ENCODE data around the gene OTUD4.
"Not testable (repeated sequence)": the region's sequence is repeated elsewhere in the genome, so short reads cannot be mapped to it uniquely, and the experiment has no call there.

Gene OTUD4

DNA sequence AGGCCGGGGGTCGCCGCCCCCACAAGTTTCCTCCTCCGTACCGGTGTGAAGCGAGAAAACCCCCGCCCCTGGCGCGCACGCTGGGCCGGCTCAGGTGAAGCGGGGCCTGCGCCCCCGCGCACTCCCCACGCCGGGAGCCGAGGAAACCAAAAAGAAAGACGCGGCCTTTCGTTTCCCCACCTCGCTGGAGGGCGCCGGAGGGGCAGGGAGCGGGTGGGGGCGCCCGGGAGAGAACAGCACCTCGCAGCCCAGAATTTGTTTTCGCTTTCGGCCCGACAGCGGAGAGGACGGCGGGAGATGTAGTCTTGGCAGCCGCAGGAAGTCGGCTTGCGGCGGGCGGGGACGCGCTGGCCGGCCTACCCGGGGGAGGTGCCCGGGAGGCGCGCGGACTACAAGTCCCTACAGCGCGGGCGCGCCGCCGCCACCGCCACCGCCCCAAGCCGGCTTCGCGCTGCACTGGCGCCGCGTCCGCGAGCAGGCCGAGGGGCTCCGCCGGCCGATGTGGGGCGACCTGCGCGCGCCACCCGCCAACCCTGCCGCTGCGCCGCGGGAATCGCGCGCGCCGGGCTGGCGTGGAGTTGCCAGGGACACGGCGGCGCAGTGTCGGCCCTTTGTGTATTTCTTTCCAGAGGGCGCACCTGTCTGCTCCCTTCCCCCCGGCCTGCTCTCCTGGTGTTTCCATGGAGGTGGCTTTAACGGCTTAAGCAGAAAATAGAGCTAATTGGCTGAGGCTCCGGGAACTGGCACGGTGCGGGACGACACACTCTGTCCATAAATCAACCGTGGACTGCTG, at the start of gene OTUD4:
Gene OTUD4, minus strand, starts transcription at position 292 of the 793 bp plus-strand sequence. CDS start 616 bp downstream, outside the sequence.
- peak within 1 kb of the TSS; percentile 77 for H3K4me3 ChIP-seq (ENCODE audit: low read depth, low read length)
- peak; percentile 24 for TF ChIP-seq CTCF (IDR thresholded peaks at IDR 0.05; ENCODE audit: control insufficient read depth, extremely low read depth, insufficient read depth)
- peak; percentile 89 for DNase-seq (ENCODE audit: low read depth)

GRCh38 chr4:145223228-145223627, 42.8 kb upstream of the OTUD4 start:
- not testable (repeated sequence) for H3K4me3 ChIP-seq (ENCODE audit: low read depth, low read length); DNase-seq (ENCODE audit: low read depth)

GRCh38 chr4:145221529-145221928, 41.1 kb upstream of the OTUD4 start:
- not testable (repeated sequence) for DNase-seq (ENCODE audit: low read depth); H3K4me3 ChIP-seq (ENCODE audit: low read depth, low read length)

- TF ChIP-seq CTCF (IDR thresholded peaks at IDR 0.05; ENCODE audit: control insufficient read depth, extremely low read depth, insufficient read depth) = no peak
- DNase-seq (ENCODE audit: low read depth) = no peak
- no peak overlapping the region for H3K4me3 ChIP-seq (ENCODE audit: low read depth, low read length)
Measured at GRCh38 chr4:145219090-145219489, 38.7 kb upstream of the OTUD4 start.

DNA sequence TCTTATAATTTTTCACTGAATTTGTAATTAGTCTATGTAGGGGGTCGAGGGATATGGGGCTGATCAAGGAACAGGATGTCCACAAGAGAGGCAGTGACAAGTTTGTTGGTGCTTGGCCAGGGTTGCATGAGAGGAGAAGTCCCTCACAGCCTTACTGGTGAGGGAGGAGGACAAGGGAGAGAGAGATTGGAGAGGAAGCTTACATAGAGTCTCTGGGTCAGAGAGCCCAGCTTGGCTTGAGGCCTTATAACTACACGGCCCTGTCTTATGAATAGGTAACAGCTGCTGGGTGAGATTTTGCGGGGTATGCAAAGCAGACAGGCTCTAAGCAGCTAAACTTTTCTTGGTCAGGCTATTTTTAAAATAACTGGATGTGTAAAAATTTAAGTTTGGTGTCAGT, 37.9 kb upstream of the OTUD4 start:
- no peak overlapping the region for H3K4me3 ChIP-seq (ENCODE audit: low read depth, low read length)
- no peak for DNase-seq (ENCODE audit: low read depth)
- TF ChIP-seq CTCF (IDR thresholded peaks at IDR 0.05; ENCODE audit: control insufficient read depth, extremely low read depth, insufficient read depth) = no peak

GRCh38 chr4:145217349-145217748, 37.0 kb upstream of the OTUD4 start:
- no peak for TF ChIP-seq CTCF (IDR thresholded peaks at IDR 0.05; ENCODE audit: control insufficient read depth, extremely low read depth, insufficient read depth)
- no peak overlapping the region for H3K4me3 ChIP-seq (ENCODE audit: low read depth, low read length)
- DNase-seq (ENCODE audit: low read depth) = no peak

DNA sequence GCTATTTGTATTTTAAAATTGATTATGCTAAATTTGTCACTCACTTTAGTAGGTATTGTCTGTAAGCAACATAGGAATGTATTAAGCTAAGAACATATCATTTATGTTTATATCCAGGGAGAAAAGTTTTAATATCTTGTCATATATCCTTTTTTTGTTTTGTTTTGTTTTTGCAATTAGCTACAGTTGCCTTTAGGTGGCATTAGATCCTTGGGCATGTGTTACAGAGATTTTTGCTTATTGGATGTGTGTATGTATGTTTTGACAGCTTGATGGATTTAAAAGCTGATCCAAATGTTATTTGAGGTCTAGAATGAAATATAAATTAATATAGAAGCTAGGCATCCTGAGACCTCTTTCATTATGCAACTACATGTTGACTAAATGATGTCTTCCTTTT, 36.1 kb upstream of the OTUD4 start:
- DNase-seq (ENCODE audit: low read depth) = peak; percentile 27
- peak; percentile 75 for TF ChIP-seq CTCF (IDR thresholded peaks at IDR 0.05; ENCODE audit: control insufficient read depth, extremely low read depth, insufficient read depth)
- no peak overlapping the region for H3K4me3 ChIP-seq (ENCODE audit: low read depth, low read length)

GRCh38 chr4:145213245-145213644, 32.9 kb upstream of the OTUD4 start:
- no peak overlapping the region for H3K4me3 ChIP-seq (ENCODE audit: low read depth, low read length)
- TF ChIP-seq CTCF (IDR thresholded peaks at IDR 0.05; ENCODE audit: control insufficient read depth, extremely low read depth, insufficient read depth) = no peak
- DNase-seq (ENCODE audit: low read depth) = no peak
